Esophagus squamous epithelium (tissue), 5 donors: ENCODE data around the gene MYOM3. TPM values are rescaled to one million over a fixed set of nuclear protein-coding genes. Genes with fewer than 3 reads are reported as not detected.

ENCODE experiments used
- DNase-seq: peaks from one replicate; lab custom pipeline; 2025; lab: John Stamatoyannopoulos, UW
- H3K27ac ChIP-seq, 4 donors: fragments of 200-600 bp; sonication (generic); one replicate each; pipeline ENCODE4 v1.5.1; 2016 to 2019; ENCODE audit warnings: mild to moderate bottlenecking in 1 of 4
- H3K27me3 ChIP-seq, 4 donors: fragments of 200-600 bp; sonication (generic); 1 replicate in 3 of 4; 2 replicates in 1 of 4; pipeline versions ENCODE4 v1.5.1 to v1.6.0; 2017 to 2021; ENCODE audit warnings: antibody characterized with exemption in 1 of 4
- H3K36me3 ChIP-seq, 3 donors: fragments of 200-600 bp; sonication (generic); one replicate each; pipeline ENCODE4 v1.5.1; 2016 to 2019
- H3K4me1 ChIP-seq, 3 donors: fragments of 200-600 bp; sonication (generic); one replicate each; pipeline ENCODE4 v1.5.1; 2017 to 2019
- H3K4me3 ChIP-seq, 4 donors: fragments of 200-600 bp; sonication (generic); 1 replicate in 3 of 4; 2 replicates in 1 of 4; pipeline ENCODE4 v1.5.1; 2016 to 2019; ENCODE audit warnings: mild to moderate bottlenecking in 2 of 4, moderate library complexity in 1 of 4
- H3K9me3 ChIP-seq, 3 donors: fragments of 200-600 bp; sonication (generic); one replicate each; pipeline ENCODE4 v1.5.1; 2016 to 2019
- CTCF ChIP-seq, 6 experiments: fragments of 450-650 bp in 4 of 6; fragments of 200-600 bp in 2 of 6; sonication (generic) in 2 of 6; IDR thresholded peaks; one replicate each; pipeline ENCODE4 v1.5.1; 2016 to 2019; ENCODE audit warnings: antibody characterized with exemption in 6 of 6, mild to moderate bottlenecking in 4 of 6, moderate library complexity in 4 of 6
- POLR2A ChIP-seq, 4 donors: fragments of 450-650 bp; IDR thresholded peaks; one replicate each; pipeline ENCODE4 v1.6.1; 2017; ENCODE audit warnings: antibody characterized with exemption in 4 of 4, mild to moderate bottlenecking in 4 of 4, moderate library complexity in 3 of 4
- WGBS, 2 donors: methylation state at CpG; one replicate each; pipeline ENCODE4 v1.1.5; 2018; 5-methylcytosine and 5-hydroxymethylcytosine counted together
- intact Hi-C: fragments of 100-400 bp; cut with DNase I; formaldehyde crosslinking; loops from one replicate; pipeline ENCODE4 v1.15.0; 2022
- total RNA-seq, 4 donors: library from RNA; depleted of rRNA; stranded (reverse); fragments of >200 nt; gene quantifications; one replicate each; pipeline ENCODE4 v1.1.0, GENCODE V29; 2016
- donor health status: DM: yes; HTN: yes; CAD: no.

MYOM3 gene
- total RNA-seq, 4 donors from 2014 or later: 0.30 to 1.1 (median 0.56) TPM

DNA sequence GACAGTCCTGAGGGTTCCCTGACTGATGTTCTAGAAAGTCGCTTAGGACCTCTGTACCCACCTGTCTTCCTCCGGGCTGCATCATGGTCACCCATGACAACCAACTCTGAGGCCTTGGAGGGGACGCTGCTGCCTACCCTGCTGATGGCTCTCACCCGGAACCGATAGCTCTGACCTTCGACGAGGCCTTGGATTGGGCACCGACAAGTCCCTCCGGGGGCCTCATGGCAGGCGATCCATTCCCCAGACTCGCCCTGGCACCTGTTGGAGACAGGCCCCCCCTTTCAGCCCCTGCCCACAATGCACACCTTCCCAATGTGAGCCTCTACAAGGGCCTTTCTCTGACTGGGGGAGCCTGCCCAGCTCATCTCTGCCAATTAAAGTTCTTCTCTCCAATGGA, 21.2 kb downstream of the MYOM3 start:
- no peak overlapping the region for H3K4me3 ChIP-seq
- DNase-seq: no peak
- peaks cover 0 to 12% (median 6%) of the 10 kb centered on the region in 3 donors for H3K4me1 ChIP-seq
- no peaks in the 10 kb centered on the region for H3K27me3 ChIP-seq
- H3K9me3 ChIP-seq: no peaks in the 10 kb centered on the region
- no peak overlapping the region for H3K27ac ChIP-seq
- H3K36me3 ChIP-seq: no peaks in the 10 kb centered on the region
- 60 to 100% methylated on average over 2 to 9 of the region's 11 CpGs for WGBS, 2 donors
- intact Hi-C loops: no loop called here
- TF ChIP-seq POLR2A (IDR thresholded peaks at IDR 0.05) (no peak), CTCF (IDR thresholded peaks at IDR 0.05) (no peak)

- H3K4me3 ChIP-seq: no peak overlapping the region
- H3K27me3 ChIP-seq: no peaks in the 10 kb centered on the region
- no peaks in the 10 kb centered on the region for H3K36me3 ChIP-seq
- no peak overlapping the region for H3K27ac ChIP-seq
- WGBS, 2 donors: 61 to 65% methylated on average over 4 to 5 of the region's 14 CpGs
- no peak for DNase-seq
- peaks cover 0 to 12% (median 6%) of the 10 kb centered on the region in 3 donors for H3K4me1 ChIP-seq
- TF ChIP-seq POLR2A (IDR thresholded peaks at IDR 0.05) (no peak), CTCF (IDR thresholded peaks at IDR 0.05) (no peak)
- no peaks in the 10 kb centered on the region for H3K9me3 ChIP-seq
- intact Hi-C loops: no loop called here
Measured at GRCh38 chr1:24089743-24090555, 22.0 kb downstream of the MYOM3 start.

DNA sequence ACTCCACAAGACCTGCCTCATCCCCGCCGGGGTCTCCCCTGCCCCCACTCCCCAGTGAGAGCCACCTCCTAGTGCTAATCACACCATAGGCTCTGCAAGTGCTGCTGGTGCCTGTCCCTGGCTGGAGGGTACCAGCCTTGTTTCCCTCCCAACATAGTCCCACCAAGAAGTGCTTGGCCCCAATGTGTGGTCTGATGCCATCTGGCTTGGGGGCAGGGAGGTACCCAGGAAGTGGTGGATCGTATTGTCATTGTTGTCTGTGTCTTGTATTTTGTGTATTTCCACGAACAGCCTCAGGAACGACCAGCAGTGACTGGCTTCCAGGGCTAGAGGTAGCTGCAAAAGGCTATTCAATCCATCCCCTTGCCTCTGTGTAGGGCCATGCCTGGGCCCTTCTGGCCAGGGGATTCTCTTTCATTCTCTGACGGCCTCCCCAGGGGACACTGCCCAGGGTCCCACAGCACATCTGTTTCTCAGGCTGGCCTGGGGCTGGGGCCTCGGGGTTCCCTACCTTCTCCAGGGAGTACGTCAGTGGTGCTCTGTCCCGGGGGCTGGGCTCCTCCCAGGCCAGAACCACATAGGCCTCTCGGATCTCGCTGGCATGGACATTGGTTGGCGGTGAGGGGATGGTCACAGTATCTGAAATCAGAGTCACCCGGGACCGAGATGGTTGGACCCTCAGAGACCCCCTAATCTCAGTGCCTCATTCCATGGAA, 22.8 kb downstream of the MYOM3 start:
- Histone ChIP-seq H3K9me3 (no peaks in the 10 kb centered on the region), H3K36me3 (no peaks in the 10 kb centered on the region), H3K4me3 (no peak overlapping the region), H3K4me1 (peaks cover 0 to 12% (median 6%) of the 10 kb centered on the region in 3 donors), H3K27me3 (no peaks in the 10 kb centered on the region), H3K27ac (no peak overlapping the region)
- no peak for DNase-seq
- intact Hi-C loops: no loop called here
- 63 to 68% methylated on average over 2 to 4 of the region's 14 CpGs for WGBS, 2 donors
- TF ChIP-seq POLR2A (IDR thresholded peaks at IDR 0.05): no peak
- no peak for TF ChIP-seq CTCF (IDR thresholded peaks at IDR 0.05)

- no peaks in the 10 kb centered on the region for H3K36me3 ChIP-seq
- DNase-seq: no peak
- H3K4me3 ChIP-seq: no peak overlapping the region
- TF ChIP-seq CTCF (IDR thresholded peaks at IDR 0.05) (no peak), POLR2A (IDR thresholded peaks at IDR 0.05) (no peak)
- H3K27ac ChIP-seq: no peak overlapping the region
- 91 to 96% methylated on average over 7 to 8 of the region's 16 CpGs for WGBS, 2 donors
- H3K9me3 ChIP-seq: no peaks in the 10 kb centered on the region
- H3K27me3 ChIP-seq: no peaks in the 10 kb centered on the region
- peaks cover 0 to 12% (median 6%) of the 10 kb centered on the region in 3 donors for H3K4me1 ChIP-seq
- intact Hi-C loops: no loop called here
Measured at GRCh38 chr1:24086466-24086865, 25.5 kb downstream of the MYOM3 start.

DNA sequence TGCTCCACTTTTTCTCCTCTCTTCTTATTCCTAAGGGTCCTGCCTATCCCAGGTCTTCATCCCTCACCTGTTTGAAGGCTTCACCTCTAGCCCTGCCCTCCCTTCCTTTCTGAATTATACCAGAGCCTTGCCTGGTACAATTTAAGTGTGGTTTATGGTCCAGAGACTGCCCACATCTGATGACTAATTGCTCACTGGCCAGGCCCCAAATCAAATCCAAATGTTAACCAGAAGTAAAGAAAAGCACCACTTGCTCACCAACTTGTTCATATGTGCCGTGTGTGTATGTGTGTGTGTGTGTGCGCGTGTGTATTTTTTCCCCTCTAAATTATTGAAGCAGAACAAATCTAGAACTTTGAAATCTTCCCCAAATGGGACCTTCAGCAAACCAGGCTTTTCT, 26.4 kb downstream of the MYOM3 start:
- intact Hi-C loops: no loop called here
- no peaks in the 10 kb centered on the region for H3K27me3 ChIP-seq
- H3K4me1 ChIP-seq: peaks cover 0 to 12% (median 6%) of the 10 kb centered on the region in 3 donors
- TF ChIP-seq CTCF (IDR thresholded peaks at IDR 0.05) (no peak), POLR2A (IDR thresholded peaks at IDR 0.05) (no peak)
- H3K4me3 ChIP-seq: no peak overlapping the region
- no peak for DNase-seq
- no peaks in the 10 kb centered on the region for H3K36me3 ChIP-seq
- H3K27ac ChIP-seq: no peak overlapping the region
- H3K9me3 ChIP-seq: no peaks in the 10 kb centered on the region
- WGBS, 2 donors: 70 to 77% methylated on average over 3 of the region's 3 CpGs
